GM19467 (cell line): ENCODE results near the gene PLCD3.

Source experiments
- ATAC-seq: cut with Tn5 transposase; IDR thresholded peaks from one replicate; pipeline ENCODE4 v1.9.1; 2021; ENCODE audit warnings: mild to moderate bottlenecking, moderate library complexity; ENCODE audit not compliant: unreplicated experiment

PLCD3 gene

DNA sequence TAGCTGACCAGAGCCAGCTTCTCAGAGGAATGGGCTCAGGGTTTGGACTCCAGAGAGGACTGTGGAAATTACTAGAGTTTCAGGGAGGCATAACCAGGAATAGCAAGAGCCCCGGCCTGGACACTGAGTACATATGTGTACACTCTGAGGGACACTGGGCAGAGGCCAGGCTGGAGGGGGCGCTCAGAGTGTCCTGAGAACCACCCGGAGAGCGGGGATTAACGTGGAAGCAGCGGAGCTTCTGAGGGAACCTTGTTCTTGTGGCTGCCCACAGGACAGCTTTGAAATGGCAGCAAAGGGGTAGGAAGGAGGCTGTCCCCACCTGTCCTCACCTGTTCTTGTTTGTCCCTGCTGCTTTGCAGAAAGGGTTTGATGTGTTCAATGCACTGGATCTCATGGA is 27.8 kb downstream of the PLCD3 start:
- ATAC-seq = no peak

DNA sequence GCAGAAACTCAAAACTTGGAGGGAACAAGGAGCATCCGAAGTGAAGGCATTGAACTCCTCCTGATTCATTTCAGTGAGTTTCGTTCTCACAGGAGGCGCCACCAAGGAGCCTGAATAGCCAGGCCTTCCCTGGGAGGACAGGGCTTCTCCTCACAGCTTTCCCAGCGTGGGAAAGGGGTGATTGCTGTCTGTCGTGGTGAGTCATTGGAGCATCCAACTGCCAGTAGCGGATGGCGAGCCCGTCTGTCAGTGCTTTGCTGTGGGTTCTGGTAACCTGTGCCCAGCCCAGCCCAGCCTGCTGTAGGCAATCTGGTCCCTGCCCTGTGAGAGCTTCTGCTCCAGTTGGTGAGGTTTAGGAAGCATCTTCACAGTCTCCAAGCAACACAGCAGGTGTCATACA is 28.3 kb downstream of the PLCD3 start:
- no peak for ATAC-seq

DNA sequence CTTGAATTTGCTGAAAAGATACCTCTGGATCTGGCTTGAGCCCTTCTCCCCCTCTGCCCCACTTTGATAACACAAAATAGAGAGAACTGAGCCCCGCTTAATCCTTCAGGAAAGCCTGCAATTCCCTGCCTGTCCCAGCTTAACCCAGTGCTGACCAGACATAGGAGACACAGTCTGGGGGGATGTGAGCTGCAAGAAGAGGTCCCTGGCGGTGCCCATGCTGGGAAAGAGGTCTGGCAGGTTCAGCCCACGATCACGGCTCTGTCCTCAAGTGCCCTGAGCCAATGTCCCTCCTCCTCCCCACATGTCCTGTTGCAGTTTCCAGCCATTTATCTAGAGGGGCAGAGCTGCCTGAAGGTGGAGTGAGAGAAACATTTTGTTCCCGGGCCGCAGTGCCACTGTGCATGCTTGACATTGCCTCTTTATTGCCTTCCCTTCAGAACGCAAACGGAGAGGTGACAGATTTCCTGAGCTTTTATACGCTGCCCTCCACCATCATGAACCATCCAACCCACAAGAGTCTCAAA is 29.0 kb downstream of the PLCD3 start:
- ATAC-seq = no peak

DNA sequence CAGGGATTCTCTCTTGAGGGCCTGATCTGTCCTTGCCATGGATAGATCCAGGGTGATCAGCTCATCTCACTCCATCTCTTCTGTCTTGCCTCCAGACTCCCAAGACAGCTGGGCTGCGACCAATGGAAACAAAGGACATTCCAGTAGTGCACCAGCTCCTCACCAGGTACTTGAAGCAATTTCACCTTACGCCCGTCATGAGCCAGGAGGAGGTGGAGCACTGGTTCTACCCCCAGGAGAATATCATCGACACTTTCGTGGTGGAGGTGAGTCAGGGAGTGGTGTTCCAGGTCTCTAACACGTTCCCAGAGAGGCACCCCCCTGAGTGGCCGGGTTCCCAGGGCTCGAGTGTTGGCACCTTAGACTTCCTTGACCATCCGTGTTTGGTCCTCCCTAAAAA is 29.5 kb downstream of the PLCD3 start:
- no peak for ATAC-seq

GRCh38 chr17:45101883-45102811 is 30.2 kb downstream of the PLCD3 start:
- ATAC-seq = no peak

DNA sequence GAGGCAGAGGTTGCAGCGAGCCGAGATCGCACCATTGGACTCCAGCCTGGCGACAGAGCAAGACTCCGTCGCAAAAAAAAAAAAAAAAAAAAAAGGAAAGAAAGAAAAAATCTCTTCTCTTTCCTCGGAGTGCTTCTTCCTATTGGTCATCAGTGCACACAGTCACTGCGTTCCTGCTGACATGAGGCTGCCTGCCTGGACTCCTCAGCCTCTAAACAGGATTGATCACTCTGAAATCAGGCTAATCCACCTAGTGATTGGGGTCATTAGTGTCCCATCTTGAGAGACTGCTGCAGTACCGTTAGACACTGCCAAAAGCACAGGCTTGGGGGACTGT is 30.8 kb downstream of the PLCD3 start:
- no peak for ATAC-seq

DNA sequence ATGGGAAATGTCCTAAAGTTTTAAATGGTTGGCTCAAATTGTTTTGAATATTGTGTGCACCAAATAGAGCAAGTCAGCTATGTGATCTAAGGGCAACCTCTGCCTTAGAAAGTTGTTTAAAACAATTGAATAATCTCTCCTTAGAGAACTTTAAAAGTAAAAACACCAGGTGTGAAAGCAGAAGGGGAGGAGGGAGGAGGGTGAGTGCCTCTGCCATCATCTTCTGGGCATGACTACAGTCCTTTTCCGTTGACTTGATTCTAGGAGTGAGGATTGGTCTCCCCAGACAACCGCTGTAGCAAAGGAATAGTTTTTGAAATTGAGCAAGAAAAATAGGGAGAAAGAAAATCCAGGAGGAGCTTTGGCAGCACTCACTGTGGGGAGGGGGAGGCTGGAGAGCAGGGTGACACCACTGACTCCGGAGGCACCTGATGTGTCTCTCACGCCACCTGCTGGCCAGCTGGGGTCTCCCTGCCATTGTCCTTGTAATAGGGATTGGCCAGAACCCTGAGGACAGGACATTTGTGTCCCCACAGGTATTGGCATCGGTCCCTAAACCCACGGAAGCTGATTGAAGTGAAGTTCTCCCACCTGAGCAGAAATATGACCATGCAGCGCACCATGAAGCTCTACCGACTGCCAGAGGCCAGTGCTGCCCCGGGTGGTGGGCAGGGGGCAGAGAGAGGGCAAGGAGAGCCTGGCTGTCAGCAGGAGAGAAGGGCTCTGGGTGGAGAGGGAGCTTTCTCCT is 33.3 kb downstream of the PLCD3 start:
- no peak for ATAC-seq

- ATAC-seq = no peak
Observed at GRCh38 chr17:45098081-45098868, 34.0 kb downstream of the PLCD3 start.

- no peak for ATAC-seq
Observed at GRCh38 chr17:45096926-45097325, 35.4 kb downstream of the PLCD3 start.

GRCh38 chr17:45096141-45096540 is 36.2 kb downstream of the PLCD3 start:
- no peak for ATAC-seq

DNA sequence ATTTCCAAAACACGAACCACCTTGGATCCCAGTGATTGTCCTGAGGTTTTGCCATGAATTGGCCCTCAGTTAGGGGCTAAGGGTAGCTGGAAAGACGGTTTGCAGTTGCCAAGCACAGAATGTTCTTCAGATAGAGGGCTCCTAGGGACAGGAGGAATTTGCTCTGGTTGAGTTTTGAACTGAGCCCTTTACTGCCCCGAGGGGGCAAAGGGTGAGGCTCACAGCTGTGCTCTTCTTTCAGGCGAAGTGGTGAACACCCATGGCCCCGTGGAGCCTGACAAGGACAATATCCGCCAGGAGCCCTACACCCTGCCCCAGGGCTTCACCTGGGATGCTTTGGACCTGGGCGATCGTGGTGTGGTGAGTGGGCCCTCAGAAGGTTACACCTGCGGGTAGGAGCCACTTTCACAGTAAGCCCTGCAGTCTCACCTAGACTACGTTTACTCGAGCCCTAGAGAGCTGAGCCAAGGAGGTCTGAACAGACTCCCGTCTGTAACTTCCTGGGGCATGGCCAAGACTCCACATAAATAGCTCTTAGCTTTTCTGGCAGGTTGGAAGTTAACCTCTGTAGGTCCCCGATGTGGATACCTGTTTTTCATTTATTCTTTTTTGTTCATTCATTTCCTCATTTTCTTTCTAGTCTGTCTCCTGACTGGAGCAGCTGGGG is 38.7 kb downstream of the PLCD3 start:
- ATAC-seq = no peak

DNA sequence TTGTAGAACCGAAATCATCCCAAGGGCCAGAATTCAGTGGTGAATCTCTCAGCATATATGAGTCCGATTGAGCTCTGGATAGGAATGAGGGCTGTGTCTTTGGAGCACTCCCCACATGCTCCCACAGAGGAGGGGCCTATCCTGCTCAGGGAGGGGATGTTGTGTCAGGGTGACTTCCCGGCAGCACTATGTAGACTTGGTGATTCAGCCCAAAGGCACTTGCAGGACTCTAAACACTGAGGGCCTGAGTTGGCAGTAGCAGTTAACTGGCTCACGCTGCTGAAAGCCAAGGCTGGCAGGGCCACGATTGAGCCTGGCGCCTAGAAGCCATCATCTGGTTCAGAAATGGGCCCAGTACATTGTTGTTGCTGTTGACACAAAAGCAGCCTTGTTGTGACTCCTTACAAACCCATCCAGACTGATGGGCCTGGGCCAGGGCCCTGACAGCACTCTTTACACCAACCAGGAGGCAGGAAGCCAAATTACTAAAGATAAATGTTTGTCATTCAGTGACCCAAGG is 39.3 kb downstream of the PLCD3 start:
- ATAC-seq = no peak

DNA sequence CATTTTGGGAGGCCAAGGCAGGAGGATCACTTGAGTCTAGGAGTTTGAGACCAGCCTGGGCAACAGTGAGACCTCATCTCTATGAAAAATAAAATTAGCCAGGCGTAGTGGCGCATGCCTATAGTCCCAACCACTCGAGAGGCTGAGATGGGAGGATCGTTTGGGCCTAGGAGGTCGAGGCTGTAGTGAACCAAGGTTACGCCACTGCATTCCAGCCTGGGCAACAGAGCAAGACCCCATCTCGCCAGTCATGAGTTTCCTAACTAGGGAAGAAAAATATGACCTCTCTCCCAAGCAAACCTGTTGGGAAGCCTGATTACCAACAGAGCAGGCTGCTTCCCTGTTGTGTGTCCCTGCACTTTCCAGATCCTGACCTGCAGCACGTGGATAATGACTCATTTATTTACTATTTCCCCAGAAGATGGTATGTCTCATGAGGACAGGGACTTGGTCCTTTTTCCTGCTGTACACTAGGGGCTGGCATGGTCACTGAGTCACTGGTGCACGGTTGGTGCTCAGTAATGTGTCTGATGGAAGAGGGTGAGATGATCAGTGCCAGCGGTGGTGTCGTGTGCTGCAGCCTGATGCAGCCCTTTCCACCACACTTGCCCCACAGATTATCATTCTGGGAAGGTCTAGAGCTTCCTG is 40.4 kb downstream of the PLCD3 start:
- no peak for ATAC-seq

DNA sequence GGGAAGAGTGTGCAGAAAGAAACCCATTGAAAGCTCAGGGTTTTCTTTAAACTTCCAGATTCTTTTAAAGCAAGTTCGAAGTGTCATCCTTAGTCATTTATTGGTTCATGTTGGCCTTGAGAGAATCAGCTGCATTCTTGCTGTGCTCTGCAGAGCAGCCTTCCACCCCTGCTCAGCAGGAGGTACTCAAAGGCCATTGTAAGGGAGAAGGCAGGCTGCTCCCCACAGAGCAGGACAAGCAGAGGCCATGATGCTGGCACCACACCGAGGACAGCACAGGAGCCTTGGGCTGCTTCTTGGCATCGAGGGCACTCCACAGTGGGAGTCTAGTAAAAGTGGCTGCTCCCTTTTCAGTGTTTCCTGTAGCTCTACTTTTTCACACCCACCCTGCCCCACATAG is 41.6 kb downstream of the PLCD3 start:
- ATAC-seq = no peak

- no peak for ATAC-seq
Observed at GRCh38 chr17:45088741-45089140, 43.6 kb downstream of the PLCD3 start.

GRCh38 chr17:45087978-45088377 is 44.3 kb downstream of the PLCD3 start:
- no peak for ATAC-seq

DNA sequence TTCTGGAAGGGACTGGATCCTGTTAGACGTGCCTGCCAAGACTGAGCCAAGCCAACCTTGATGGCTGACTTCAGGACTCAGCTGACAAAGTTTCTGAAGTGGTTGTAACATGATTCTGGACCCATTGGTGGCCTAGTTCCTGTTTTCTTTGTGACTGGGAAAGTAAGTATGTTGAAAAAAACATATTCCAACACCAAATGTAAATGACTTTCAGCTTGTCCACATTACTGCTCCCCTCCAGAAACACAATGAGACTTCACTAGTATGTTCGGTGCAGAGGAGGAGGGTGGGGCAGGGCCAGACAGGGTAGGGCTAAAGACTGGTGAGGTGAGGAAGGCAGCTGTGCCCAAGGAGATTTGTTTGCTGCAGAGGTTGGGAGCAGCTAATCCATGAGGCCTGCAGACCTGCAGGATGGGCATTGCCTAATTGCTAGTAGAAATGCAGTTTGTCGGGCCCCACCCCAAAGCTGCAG is 44.8 kb downstream of the PLCD3 start:
- no peak for ATAC-seq

DNA sequence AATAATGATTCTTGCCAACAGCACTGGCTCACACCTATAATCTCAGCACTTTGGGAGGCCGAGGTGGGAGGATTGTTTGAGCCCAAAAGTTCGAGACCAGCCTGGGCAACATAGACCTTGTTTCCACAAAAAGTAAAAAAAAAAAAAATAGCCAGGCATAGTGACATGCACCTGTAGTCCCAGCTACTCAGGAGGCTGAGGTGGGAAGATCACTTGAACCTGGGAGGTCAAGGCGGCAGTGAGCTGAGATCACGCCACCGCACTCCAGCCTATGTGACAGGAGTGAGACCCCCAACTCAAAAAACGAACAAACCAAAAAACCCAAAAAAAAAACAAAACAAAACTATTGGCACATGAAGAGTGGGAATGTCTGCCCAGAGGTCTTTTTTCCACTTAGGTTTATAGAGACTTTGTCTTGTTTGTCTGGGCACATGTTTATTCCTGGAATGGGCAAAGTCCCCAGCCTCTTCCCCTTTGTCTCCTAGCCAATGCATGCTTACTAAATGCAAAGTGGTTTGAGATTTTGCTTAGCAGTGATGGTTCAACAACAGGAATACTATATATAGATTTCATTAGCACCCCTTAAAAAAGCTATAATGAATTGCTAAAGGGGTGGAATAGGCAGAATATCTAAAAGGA is 45.3 kb downstream of the PLCD3 start:
- ATAC-seq = no peak

GRCh38 chr17:45086391-45086790 is 45.9 kb downstream of the PLCD3 start:
- no peak for ATAC-seq
